Measurements from ENCODE around the gene ELF1.

DNA sequence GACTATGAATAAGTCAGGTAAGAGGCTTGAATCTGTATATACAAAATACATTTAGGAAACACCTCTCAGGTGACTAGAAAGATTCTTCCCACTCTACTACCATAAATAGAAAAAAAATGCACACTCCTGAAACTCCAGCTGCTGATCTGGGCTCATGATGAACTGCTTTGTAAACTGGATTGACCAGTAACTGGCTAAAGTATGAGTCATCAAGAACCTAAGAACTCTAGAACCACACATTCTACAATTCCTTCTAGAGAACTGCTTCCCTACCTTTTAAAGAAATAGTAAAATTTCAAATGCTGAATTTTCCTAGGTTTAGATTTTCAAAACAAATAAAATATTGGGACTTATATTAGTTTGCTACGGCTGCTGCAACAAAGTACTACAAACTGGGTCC is 55.2 kb downstream of the ELF1 start:
- TF ChIP-seq, protein P1, sequence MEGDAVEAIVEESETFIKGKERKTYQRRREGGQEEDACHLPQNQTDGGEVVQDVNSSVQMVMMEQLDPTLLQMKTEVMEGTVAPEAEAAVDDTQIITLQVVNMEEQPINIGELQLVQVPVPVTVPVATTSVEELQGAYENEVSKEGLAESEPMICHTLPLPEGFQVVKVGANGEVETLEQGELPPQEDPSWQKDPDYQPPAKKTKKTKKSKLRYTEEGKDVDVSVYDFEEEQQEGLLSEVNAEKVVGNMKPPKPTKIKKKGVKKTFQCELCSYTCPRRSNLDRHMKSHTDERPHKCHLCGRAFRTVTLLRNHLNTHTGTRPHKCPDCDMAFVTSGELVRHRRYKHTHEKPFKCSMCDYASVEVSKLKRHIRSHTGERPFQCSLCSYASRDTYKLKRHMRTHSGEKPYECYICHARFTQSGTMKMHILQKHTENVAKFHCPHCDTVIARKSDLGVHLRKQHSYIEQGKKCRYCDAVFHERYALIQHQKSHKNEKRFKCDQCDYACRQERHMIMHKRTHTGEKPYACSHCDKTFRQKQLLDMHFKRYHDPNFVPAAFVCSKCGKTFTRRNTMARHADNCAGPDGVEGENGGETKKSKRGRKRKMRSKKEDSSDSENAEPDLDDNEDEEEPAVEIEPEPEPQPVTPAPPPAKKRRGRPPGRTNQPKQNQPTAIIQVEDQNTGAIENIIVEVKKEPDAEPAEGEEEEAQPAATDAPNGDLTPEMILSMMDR (conservative IDR thresholded peaks at IDR 0.05; ENCODE audit: low read length) = no peak
- TF ChIP-seq EZH2phosphoT487 (IDR thresholded peaks at IDR 0.05; ENCODE audit: borderline replicate concordance) = no peak
